HEK293 (cell line): ENCODE data around the gene H2AZ2.

ENCODE experiments used
- HOXC10 ChIP-seq: sonication (generic); formaldehyde crosslinking; IDR thresholded peaks from 2 replicates; pipeline ENCODE4 v1.8.1; 2023; ENCODE audit warnings: mild to moderate bottlenecking, missing genetic modification reagents
- KLF1 ChIP-seq: fragments of 450-650 bp; formaldehyde crosslinking; IDR thresholded peaks from 2 replicates; pipeline ENCODE4 v1.5.1; 2016; ENCODE audit warnings: missing biosample characterization, missing genetic modification characterization
- KLF7 ChIP-seq: fragments of 450-650 bp; formaldehyde crosslinking; IDR thresholded peaks from 2 replicates; pipeline ENCODE4 v1.5.1; 2016; ENCODE audit warnings: missing biosample characterization, missing genetic modification characterization, borderline replicate concordance
- KLF9 ChIP-seq: fragments of 450-650 bp; formaldehyde crosslinking; IDR thresholded peaks from 2 replicates; pipeline ENCODE4 v1.5.1; 2016; ENCODE audit warnings: missing biosample characterization, missing genetic modification characterization, low read depth
- PRDM4 ChIP-seq: fragments of 450-650 bp; formaldehyde crosslinking; IDR thresholded peaks from 2 replicates; pipeline ENCODE4 v1.5.1; 2017; ENCODE audit warnings: missing biosample characterization, missing genetic modification characterization
- SP2 ChIP-seq: fragments of 450-650 bp; formaldehyde crosslinking; IDR thresholded peaks from 2 replicates; pipeline ENCODE4 v1.5.1; 2016; ENCODE audit warnings: missing biosample characterization, missing genetic modification characterization
- ZBTB11 ChIP-seq: fragments of 450-650 bp; formaldehyde crosslinking; conservative IDR thresholded peaks from 2 replicates; pipeline ENCODE4 v1.5.1; 2016; ENCODE audit warnings: low read depth, missing biosample characterization, missing genetic modification characterization
- ZFP3 ChIP-seq: fragments of 450-650 bp; formaldehyde crosslinking; IDR thresholded peaks from 2 replicates; pipeline ENCODE4 v1.5.1; 2016; ENCODE audit warnings: low read depth, missing biosample characterization, missing genetic modification characterization
- ZIC2 ChIP-seq: fragments of 450-650 bp; formaldehyde crosslinking; IDR thresholded peaks from 2 replicates; pipeline ENCODE4 v1.5.1; 2016; ENCODE audit warnings: missing biosample characterization, missing genetic modification characterization
- ZNF2 ChIP-seq: fragments of 450-650 bp; formaldehyde crosslinking; IDR thresholded peaks from 2 replicates; pipeline ENCODE4 v1.5.1; 2016; ENCODE audit warnings: missing biosample characterization, missing genetic modification characterization
- ZNF280C ChIP-seq: fragments of 450-650 bp; formaldehyde crosslinking; IDR thresholded peaks from 2 replicates; pipeline ENCODE4 v1.5.1; 2016; ENCODE audit warnings: missing biosample characterization, missing genetic modification characterization
- ZNF292 ChIP-seq: fragments of 450-650 bp; formaldehyde crosslinking; IDR thresholded peaks from 2 replicates; pipeline ENCODE4 v1.5.1; 2016; ENCODE audit warnings: low read depth, missing biosample characterization, missing genetic modification characterization, borderline replicate concordance
- ZNF37A ChIP-seq: fragments of 450-650 bp; IDR thresholded peaks from 2 replicates; pipeline ENCODE4 v1.5.1; 2018; ENCODE audit warnings: missing biosample characterization, missing genetic modification characterization
- ZNF48 ChIP-seq: fragments of 450-650 bp; formaldehyde crosslinking; IDR thresholded peaks from 2 replicates; pipeline ENCODE4 v1.5.1; 2016; ENCODE audit warnings: missing biosample characterization, missing genetic modification characterization
- ZNF488 ChIP-seq: fragments of 450-650 bp; formaldehyde crosslinking; IDR thresholded peaks from 2 replicates; pipeline ENCODE4 v1.5.1; 2016; ENCODE audit warnings: missing biosample characterization, missing genetic modification characterization
- ZNF510 ChIP-seq: fragments of 450-650 bp; formaldehyde crosslinking; IDR thresholded peaks from 2 replicates; pipeline ENCODE4 v1.5.1; 2018; ENCODE audit warnings: mild to moderate bottlenecking, missing genetic modification characterization, missing biosample characterization; ENCODE audit not compliant: insufficient replicate concordance
- ZNF544 ChIP-seq: fragments of 450-650 bp; formaldehyde crosslinking; IDR thresholded peaks from 2 replicates; pipeline ENCODE4 v1.5.0; 2017; ENCODE audit warnings: missing biosample characterization, missing genetic modification characterization
- ZNF580 ChIP-seq: fragments of 450-650 bp; formaldehyde crosslinking; IDR thresholded peaks from 2 replicates; pipeline ENCODE4 v1.5.1; 2016; ENCODE audit warnings: missing biosample characterization, missing genetic modification characterization
- ZNF585B ChIP-seq: fragments of 450-650 bp; formaldehyde crosslinking; IDR thresholded peaks from 2 replicates; pipeline ENCODE4 v1.5.1; 2016; ENCODE audit warnings: missing biosample characterization, missing genetic modification characterization
- ZNF610 ChIP-seq: fragments of 450-650 bp; formaldehyde crosslinking; IDR thresholded peaks from 2 replicates; pipeline ENCODE4 v1.5.1; 2016; ENCODE audit warnings: missing biosample characterization, missing genetic modification characterization, borderline replicate concordance
- ZNF621 ChIP-seq: fragments of 450-650 bp; formaldehyde crosslinking; IDR thresholded peaks from 2 replicates; pipeline ENCODE4 v1.5.1; 2017; ENCODE audit warnings: missing biosample characterization, missing genetic modification characterization
- ZNF624 ChIP-seq: fragments of 450-650 bp; formaldehyde crosslinking; IDR thresholded peaks from 2 replicates; pipeline ENCODE4 v1.5.1; 2017; ENCODE audit warnings: missing biosample characterization, missing genetic modification characterization
- ZNF692 ChIP-seq: fragments of 450-650 bp; formaldehyde crosslinking; IDR thresholded peaks from 2 replicates; pipeline ENCODE4 v1.5.1; 2016; ENCODE audit warnings: missing biosample characterization, missing genetic modification characterization
- ZNF785 ChIP-seq: fragments of 450-650 bp; formaldehyde crosslinking; IDR thresholded peaks from 2 replicates; pipeline ENCODE4 v1.5.1; 2016; ENCODE audit warnings: missing biosample characterization, missing genetic modification characterization
- ZSCAN18 ChIP-seq: fragments of 450-650 bp; formaldehyde crosslinking; IDR thresholded peaks from 2 replicates; pipeline ENCODE4 v1.5.1; 2016; ENCODE audit warnings: missing biosample characterization, missing genetic modification characterization

H2AZ2 gene

GRCh38 chr7:44847920-44848634 lies at the start of gene H2AZ2 (continued):
- TF ChIP-seq PRDM4 (tag by site-specific recombination) (peak; percentile 9; the same call in 1 of the 2 replicates), ZNF2 (tag by site-specific recombination) (peak; percentile 83), ZNF510 (tag by site-specific recombination) (no peak), ZNF488 (no peak), ZNF692 (tag by site-specific recombination) (peak; percentile 53; the same call in 1 of the 2 replicates), KLF1 (no peak; the same call in 1 of the 2 replicates), KLF9 (tag by site-specific recombination) (peak; percentile 90), ZFP3 (tag by site-specific recombination) (no peak), ZIC2 (0 out of 2 replicates have a peak, but pooled peaks have one; percentile 7), SP2 (peak; percentile 98), ZNF280C (tag by site-specific recombination) (no peak), ZNF37A (tag by site-specific recombination) (no peak; the same call in 1 of the 2 replicates), KLF7 (tag by site-specific recombination) (no peak; the same call in 1 of the 2 replicates), ZNF580 (no peak; the same call in 1 of the 2 replicates), ZNF785 (tag by site-specific recombination) (no peak), ZBTB11 (tag by site-specific recombination) (0 out of 2 replicates have a peak, but pooled peaks have one; percentile 1), HOXC10 (CRISPR knock-in tag) (no peak), ZNF585B (tag by site-specific recombination) (no peak), ZSCAN18 (no peak), ZNF610 (tag by site-specific recombination) (0 out of 2 replicates have a peak, but pooled peaks have one; percentile 32), ZNF292 (no peak), ZNF621 (tag by site-specific recombination) (no peak), ZNF544 (tag by site-specific recombination) (no peak), ZNF624 (tag by site-specific recombination) (no peak), ZNF48 (tag by site-specific recombination) (no peak)
